CD4-positive, alpha-beta memory T cell (primary cell): ENCODE measurements around the gene COL16A1. TPM values are rescaled to one million over a fixed set of nuclear protein-coding genes. Genes with fewer than 3 reads are reported as not detected.

ENCODE experiments used
- CTCF ChIA-PET: fragments of 350-600 bp; sonication (Branson Sonifier 250); formaldehyde crosslinking; loops from one replicate; lab custom pipeline; 2021; ENCODE audit warnings: inconsistent platforms; ENCODE audit not compliant: partially characterized antibody; lab: Charles Lee
- POLR2A ChIA-PET: fragments of 350-600 bp; sonication (Branson Sonifier 250); formaldehyde crosslinking; loops from one replicate; lab custom pipeline; 2021; ENCODE audit not compliant: partially characterized antibody; lab: Charles Lee
- DNase-seq, 5 donors: peaks; one replicate each; pipeline versions ENCODE4 v3.0.0 to v3.0.0-alpha.2; 2020 to 2022; ENCODE audit warnings: mixed read lengths in 1 of 5
- H3K27ac ChIP-seq: one replicate; pipeline ENCODE4 v1.7.0; 2013; ENCODE audit warnings: low read depth, low read length
- H3K27me3 ChIP-seq: 2 replicates; pipeline ENCODE4 v1.7.0; 2013; ENCODE audit warnings: mild to moderate bottlenecking, low read length, moderate library complexity; ENCODE audit not compliant: insufficient read depth
- H3K36me3 ChIP-seq: 2 replicates; pipeline ENCODE4 v1.7.0; 2013; ENCODE audit warnings: mild to moderate bottlenecking, low read length, moderate library complexity; ENCODE audit not compliant: insufficient read depth
- H3K4me1 ChIP-seq: 2 replicates; pipeline ENCODE4 v1.7.0; 2013; ENCODE audit warnings: mild to moderate bottlenecking, low read length, moderate library complexity; ENCODE audit not compliant: insufficient read depth
- H3K4me3 ChIP-seq, 2 donors: one replicate each; pipeline ENCODE4 v1.7.0; 2013; ENCODE audit warnings: low read length in 2 of 2, mild to moderate bottlenecking in 1 of 2
- H3K9me3 ChIP-seq, 2 donors: one replicate each; pipeline ENCODE4 v1.7.0; 2013; ENCODE audit warnings: low read length in 2 of 2, control low read depth in 1 of 2; ENCODE audit not compliant: control insufficient read depth in 1 of 2
- H3K27ac Mint-ChIP-seq, 7 donors: one replicate each; pipeline ENCODE4 v1.8.0; 2020 to 2021; ENCODE audit warnings: mixed read lengths in 7 of 7, mild to moderate bottlenecking in 6 of 7, inconsistent platforms in 3 of 7, moderate library complexity in 3 of 7
- H3K27me3 Mint-ChIP-seq, 2 donors: one replicate each; pipeline ENCODE4 v1.8.0; 2020 to 2021; ENCODE audit warnings: mixed read lengths in 2 of 2
- H3K36me3 Mint-ChIP-seq, 2 donors: one replicate each; pipeline ENCODE4 v1.8.0; 2020 to 2021; ENCODE audit warnings: mixed read lengths in 2 of 2, inconsistent platforms in 1 of 2, mild to moderate bottlenecking in 1 of 2
- H3K4me1 Mint-ChIP-seq, 4 donors: one replicate each; pipeline ENCODE4 v1.8.0; 2020 to 2021; ENCODE audit warnings: mixed read lengths in 4 of 4, mild to moderate bottlenecking in 1 of 4
- H3K4me3 Mint-ChIP-seq, 8 donors: one replicate each; pipeline ENCODE4 v1.8.0; 2020 to 2021; ENCODE audit warnings: mixed read lengths in 8 of 8, mild to moderate bottlenecking in 7 of 8, moderate library complexity in 6 of 8, inconsistent platforms in 3 of 8
- H3K9me3 Mint-ChIP-seq, 8 donors: one replicate each; pipeline ENCODE4 v1.8.0; 2020 to 2021; ENCODE audit warnings: mixed read lengths in 8 of 8, mild to moderate bottlenecking in 5 of 8, inconsistent platforms in 3 of 8, moderate library complexity in 1 of 8
- intact Hi-C: fragments of 100-400 bp; cut with micrococcal nuclease; formaldehyde crosslinking; loops from one replicate; pipeline ENCODE4 v1.15.1; 2023
- polyA plus RNA-seq, 2 donors: library from polyadenylated mRNA; unstranded; fragments of 300-500 nt; fragmentation: Illumina TruSeq; gene quantifications; one replicate each; pipeline ENCODE4 v1.2.3, GENCODE V29; 2021
- total RNA-seq, 2 experiments: library from RNA; stranded (reverse); gene quantifications; one replicate each; pipeline ENCODE4 v1.2.3, GENCODE V29; 2021

The COL16A1 gene
- total and polyA plus RNA-seq, 4 experiments from 2014 or later = not detected

DNA sequence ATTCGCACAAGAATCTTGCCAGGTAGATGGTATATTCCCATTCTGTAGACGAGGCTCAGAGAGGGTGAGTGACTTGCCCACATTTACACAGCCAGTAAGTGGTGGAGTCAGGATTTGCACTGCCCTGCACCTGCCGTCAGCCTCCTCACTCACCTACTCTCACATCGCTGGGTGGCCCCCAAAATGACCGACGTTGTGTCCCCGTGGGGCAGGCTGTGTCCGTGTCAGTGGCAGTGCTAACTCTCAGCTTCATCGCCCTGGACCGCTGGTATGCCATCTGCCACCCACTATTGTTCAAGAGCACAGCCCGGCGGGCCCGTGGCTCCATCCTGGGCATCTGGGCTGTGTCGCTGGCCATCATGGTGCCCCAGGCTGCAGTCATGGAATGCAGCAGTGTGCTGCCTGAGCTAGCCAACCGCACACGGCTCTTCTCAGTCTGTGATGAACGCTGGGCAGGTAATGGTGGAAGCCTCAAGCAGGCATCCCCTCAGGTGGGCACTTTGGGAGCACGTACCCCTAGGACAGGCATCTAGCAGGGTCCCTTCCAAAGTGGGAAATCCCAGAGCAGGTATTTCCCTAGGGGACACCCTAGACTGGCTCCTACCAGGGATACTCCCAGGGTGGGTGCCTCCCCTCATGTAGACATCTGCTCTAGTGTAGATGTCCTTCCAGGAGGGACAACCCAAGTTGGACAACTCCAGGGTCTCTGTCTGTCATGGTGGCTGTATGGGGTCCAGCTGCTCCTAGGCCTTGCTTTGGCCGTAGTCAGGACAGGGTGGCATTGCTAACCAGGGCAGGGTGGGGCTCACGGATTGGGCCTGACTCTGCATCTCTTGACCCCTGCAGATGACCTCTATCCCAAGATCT, 83.0 kb downstream of the COL16A1 start:
- Histone ChIP-seq H3K4me3 (no peak overlapping the region), H3K27me3 (peaks cover 17% of the 10 kb centered on the region), H3K9me3 (no peaks in the 10 kb centered on the region), H3K4me1 (peaks cover 8% of the 10 kb centered on the region), H3K27ac (no peak overlapping the region), H3K36me3 (no peaks in the 10 kb centered on the region)
- ChIA-PET CTCF (no interaction called here), POLR2A (no interaction called here)
- peak in 1 of 5 donors; percentile 5 for DNase-seq
- H3K27me3 Mint-ChIP-seq = peaks cover 17 to 19% of the 10 kb centered on the region in 2 donors
- no peak overlapping the region for H3K27ac Mint-ChIP-seq
- peaks cover 7 to 15% (median 11%) of the 10 kb centered on the region in 4 donors for H3K4me1 Mint-ChIP-seq
- intact Hi-C loops = no loop called here
- peaks cover 0 to 4% (median 0%) of the 10 kb centered on the region in 8 donors for H3K9me3 Mint-ChIP-seq
- H3K4me3 Mint-ChIP-seq = no peak overlapping the region
- H3K36me3 Mint-ChIP-seq = peaks cover 0 to 5% of the 10 kb centered on the region in 2 donors

DNA sequence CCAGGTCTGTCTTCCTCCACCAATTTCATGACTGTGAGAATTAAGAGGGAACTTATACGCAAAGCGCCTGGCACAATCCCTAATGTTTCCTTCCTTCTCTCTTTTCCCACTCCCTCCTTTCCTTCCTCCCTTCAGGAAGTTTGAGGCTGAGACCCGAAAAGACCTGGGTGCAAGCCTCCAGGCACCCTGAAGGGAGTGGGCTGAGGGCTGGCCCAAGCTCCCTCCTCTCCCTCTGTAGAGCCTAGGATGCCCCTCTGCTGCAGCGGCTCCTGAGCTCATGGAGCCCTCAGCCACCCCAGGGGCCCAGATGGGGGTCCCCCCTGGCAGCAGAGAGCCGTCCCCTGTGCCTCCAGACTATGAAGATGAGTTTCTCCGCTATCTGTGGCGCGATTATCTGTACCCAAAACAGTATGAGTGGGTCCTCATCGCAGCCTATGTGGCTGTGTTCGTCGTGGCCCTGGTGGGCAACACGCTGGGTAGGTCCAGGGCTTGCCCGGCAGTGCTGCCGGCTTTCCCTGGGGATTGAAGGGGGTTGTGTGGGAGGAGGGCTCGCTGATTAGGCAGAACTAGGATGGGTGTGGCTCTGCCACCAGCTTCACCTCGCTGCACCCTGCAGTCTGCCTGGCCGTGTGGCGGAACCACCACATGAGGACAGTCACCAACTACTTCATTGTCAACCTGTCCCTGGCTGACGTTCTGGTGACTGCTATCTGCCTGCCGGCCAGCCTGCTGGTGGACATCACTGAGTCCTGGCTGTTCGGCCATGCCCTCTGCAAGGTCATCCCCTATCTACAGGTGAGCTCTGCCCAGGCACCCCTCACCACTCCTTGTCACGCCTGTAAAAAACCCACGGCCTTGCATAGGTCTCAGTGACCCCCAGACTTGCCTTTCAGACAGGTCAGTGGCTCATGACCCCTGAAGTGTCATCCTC, 84.6 kb downstream of the COL16A1 start:
- intact Hi-C loops = no loop called here
- H3K27ac Mint-ChIP-seq = no peak overlapping the region

DNA sequence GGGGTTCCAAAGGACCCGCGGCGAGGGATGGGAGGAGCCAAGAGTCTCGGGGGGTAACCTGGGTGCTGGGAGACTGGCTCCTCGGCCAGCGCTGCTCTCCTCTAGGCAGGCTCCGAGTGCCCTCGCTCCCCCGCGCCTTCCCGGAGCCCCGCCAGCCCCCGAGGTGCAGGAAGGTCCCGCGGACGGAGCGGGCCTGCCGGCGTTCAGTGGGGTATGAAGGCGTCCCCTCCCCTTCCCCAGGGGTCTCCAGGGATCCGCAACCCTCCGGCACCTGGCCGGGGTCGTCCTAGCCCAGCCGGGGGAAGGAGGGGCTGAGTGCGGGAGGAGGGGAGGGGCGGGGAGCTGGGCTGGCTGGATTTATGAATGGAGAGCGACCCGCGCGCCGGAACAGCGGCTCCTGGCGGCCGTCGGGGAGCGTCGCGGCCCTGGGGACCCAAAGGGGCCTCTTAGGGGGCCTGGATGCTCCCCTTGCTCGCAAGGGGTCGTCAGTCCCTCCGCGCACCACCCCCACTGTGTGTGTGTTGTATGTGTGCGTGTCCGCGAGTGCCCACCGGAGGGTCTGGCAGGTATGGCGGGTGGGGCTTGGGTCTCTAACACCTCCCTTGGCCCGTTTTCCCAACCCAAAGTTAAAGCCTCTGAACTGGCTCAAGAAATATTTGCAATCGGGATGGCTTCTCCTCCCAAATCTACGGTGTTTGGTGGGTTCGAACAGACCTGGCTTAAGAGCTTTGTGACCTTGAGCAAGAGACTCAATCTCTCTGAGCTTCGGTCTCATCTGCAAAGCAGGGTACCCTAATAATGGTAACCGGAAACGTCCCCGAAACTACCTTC, 85.7 kb downstream of the COL16A1 start:
- H3K4me1 ChIP-seq = peaks cover 8% of the 10 kb centered on the region
- Mint-ChIP-seq H3K27ac (no peak overlapping the region), H3K27me3 (peaks cover 18 to 29% of the 10 kb centered on the region in 2 donors), H3K4me3 (peak overlapping the region in 7 of 8 donors; percentile 17 to 52 (median 46)), H3K36me3 (no peaks in the 10 kb centered on the region), H3K9me3 (peaks cover 0 to 4% (median 0%) of the 10 kb centered on the region in 8 donors), H3K4me1 (peaks cover 6 to 14% (median 8%) of the 10 kb centered on the region in 4 donors)
- H3K36me3 ChIP-seq = no peaks in the 10 kb centered on the region
- H3K4me3 ChIP-seq = peak overlapping the region in 1 of 2 donors; percentile 35
- POLR2A ChIA-PET = no interaction called here
- intact Hi-C loops = no loop called here
- CTCF ChIA-PET = interaction anchor here (1.0 to 1.4 kb wide), 7 partner anchors 8 to 133 kb away, joined by 3 to 6 read pairs (median 4); partner anchors contain the start of gene PEF1
- peaks cover 17% of the 10 kb centered on the region for H3K27me3 ChIP-seq
- DNase-seq = peak; percentile 24 to 51 (median 33)
- H3K9me3 ChIP-seq = no peaks in the 10 kb centered on the region
- H3K27ac ChIP-seq = no peak overlapping the region

More for the DNA sequence above, 84.6 kb downstream of the COL16A1 start:
- Histone ChIP-seq H3K4me1 (peaks cover 8% of the 10 kb centered on the region), H3K27me3 (peaks cover 17% of the 10 kb centered on the region), H3K9me3 (no peaks in the 10 kb centered on the region), H3K4me3 (no peak overlapping the region), H3K36me3 (no peaks in the 10 kb centered on the region), H3K27ac (no peak overlapping the region)
- no peak for DNase-seq
- POLR2A ChIA-PET = no interaction called here
- peaks cover 0 to 4% (median 0%) of the 10 kb centered on the region in 8 donors for H3K9me3 Mint-ChIP-seq
- H3K36me3 Mint-ChIP-seq = peaks cover 0 to 5% of the 10 kb centered on the region in 2 donors
- H3K4me1 Mint-ChIP-seq = peaks cover 7 to 15% (median 11%) of the 10 kb centered on the region in 4 donors
- H3K27me3 Mint-ChIP-seq = peaks cover 18 to 29% of the 10 kb centered on the region in 2 donors
- CTCF ChIA-PET = interaction anchor here (1.0 to 1.4 kb wide), 7 partner anchors 9 to 132 kb away, joined by 3 to 6 read pairs (median 4); partner anchors contain the start of gene PEF1
- H3K4me3 Mint-ChIP-seq = peak overlapping the region in 4 of 8 donors; percentile 8 to 36 (median 22)

DNA sequence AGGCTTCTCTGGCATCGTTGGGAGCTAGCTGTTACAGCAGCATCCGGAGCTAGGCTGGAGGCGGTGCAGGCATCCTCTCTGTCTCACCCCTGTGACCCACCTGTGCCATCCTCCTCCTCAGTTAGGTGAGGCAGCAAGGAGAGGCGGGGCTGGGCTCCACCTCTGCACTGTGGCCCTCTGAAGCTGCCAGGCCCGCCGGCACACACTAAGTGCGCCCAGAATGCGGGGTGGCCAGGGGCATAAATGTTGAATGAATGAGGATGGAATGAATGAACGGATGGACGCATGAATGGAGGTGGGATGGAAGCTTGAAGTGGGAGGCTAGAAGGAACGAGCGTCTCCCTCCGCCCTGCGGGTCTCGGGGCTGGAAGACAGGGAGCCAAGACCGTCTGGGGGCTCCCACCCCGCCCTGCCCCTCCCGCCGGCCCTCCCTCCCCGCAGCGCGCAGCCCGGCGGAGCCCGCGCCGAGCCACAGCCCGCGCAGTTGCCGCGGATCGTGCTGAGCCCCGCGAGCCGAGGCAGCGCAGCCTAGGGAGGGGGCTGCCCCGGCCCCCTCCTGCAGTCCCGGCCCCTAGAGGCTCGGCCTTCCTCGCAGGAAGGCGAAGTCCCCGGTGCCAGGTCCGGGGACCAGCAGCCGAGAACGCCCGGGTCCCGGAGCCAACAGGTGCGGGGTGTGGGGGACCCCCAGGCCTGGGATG, 86.5 kb downstream of the COL16A1 start, which contains the start of gene HCRTR1:
TSS of gene HCRTR1 (plus strand) at position 472 of the 698 bp plus-strand sequence. CDS start 1,504 bp downstream, outside the sequence.
- H3K4me1 ChIP-seq = peaks cover 8% of the 10 kb centered on the region
- Mint-ChIP-seq H3K27me3 (peaks cover 18 to 33% of the 10 kb centered on the region in 2 donors), H3K36me3 (no peaks in the 10 kb centered on the region), H3K9me3 (peaks cover 0 to 4% (median 0%) of the 10 kb centered on the region in 8 donors), H3K4me1 (peaks cover 6 to 14% (median 8%) of the 10 kb centered on the region in 4 donors), H3K4me3 (peak within 1 kb of the TSS; percentile 52 to 72 (median 64)), H3K27ac (peak within 1 kb of the TSS in 2 of 7 donors; percentile 59 to 63)
- POLR2A ChIA-PET = interaction anchor here (1.0 kb wide), 1 partner anchor 12 kb away, joined by 4 read pairs; no protein-coding TSS in a partner anchor
- peaks cover 17% of the 10 kb centered on the region for H3K27me3 ChIP-seq
- DNase-seq = no peak
- H3K36me3 ChIP-seq = no peaks in the 10 kb centered on the region
- CTCF ChIA-PET = interaction anchor here (0.6 to 1.4 kb wide), 5 partner anchors 8 to 1308 kb away, joined by 3 to 6 read pairs (median 4); no protein-coding TSS in a partner anchor
- intact Hi-C loops = no loop called here
- H3K9me3 ChIP-seq = no peaks in the 10 kb centered on the region
- H3K27ac ChIP-seq = no peak within 1 kb of the TSS
- peak within 1 kb of the TSS in 1 of 2 donors; percentile 35 for H3K4me3 ChIP-seq

DNA sequence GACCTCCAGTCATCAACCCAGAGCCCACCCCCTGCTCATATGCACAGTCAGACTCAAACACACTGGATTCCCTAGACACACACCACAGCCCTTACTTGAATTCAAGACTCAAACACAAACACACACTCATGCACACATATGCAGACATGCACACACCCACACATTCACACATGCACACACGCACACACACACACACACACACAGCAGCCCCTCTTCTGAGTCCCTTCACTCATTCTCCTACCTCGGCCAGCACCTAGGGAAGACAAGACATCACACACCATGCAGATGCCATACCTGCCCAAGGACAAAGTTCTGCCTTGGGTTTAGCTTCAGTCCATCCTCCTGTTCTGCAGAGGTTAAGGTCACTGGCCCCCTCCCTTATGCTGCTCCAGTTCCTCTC, 87.9 kb downstream of the COL16A1 start:
- no peaks in the 10 kb centered on the region for H3K36me3 ChIP-seq
- POLR2A ChIA-PET = no interaction called here
- Mint-ChIP-seq H3K9me3 (peaks cover 0 to 4% (median 0%) of the 10 kb centered on the region in 8 donors), H3K27me3 (peaks cover 18 to 36% of the 10 kb centered on the region in 2 donors), H3K36me3 (no peaks in the 10 kb centered on the region), H3K4me1 (peaks cover 4 to 14% (median 8%) of the 10 kb centered on the region in 4 donors), H3K4me3 (peak overlapping the region in 2 of 8 donors; percentile 17 to 48), H3K27ac (peak overlapping the region in 1 of 7 donors; percentile 59)
- no peak for DNase-seq
- peaks cover 8% of the 10 kb centered on the region for H3K4me1 ChIP-seq
- H3K27ac ChIP-seq = no peak overlapping the region
- H3K9me3 ChIP-seq = no peaks in the 10 kb centered on the region
- intact Hi-C loops = no loop called here
- H3K27me3 ChIP-seq = peaks cover 17% of the 10 kb centered on the region
- H3K4me3 ChIP-seq = no peak overlapping the region
- CTCF ChIA-PET = interaction anchor here (1.4 kb wide), 1 partner anchor 25 kb away, joined by 6 read pairs; no protein-coding TSS in a partner anchor

DNA sequence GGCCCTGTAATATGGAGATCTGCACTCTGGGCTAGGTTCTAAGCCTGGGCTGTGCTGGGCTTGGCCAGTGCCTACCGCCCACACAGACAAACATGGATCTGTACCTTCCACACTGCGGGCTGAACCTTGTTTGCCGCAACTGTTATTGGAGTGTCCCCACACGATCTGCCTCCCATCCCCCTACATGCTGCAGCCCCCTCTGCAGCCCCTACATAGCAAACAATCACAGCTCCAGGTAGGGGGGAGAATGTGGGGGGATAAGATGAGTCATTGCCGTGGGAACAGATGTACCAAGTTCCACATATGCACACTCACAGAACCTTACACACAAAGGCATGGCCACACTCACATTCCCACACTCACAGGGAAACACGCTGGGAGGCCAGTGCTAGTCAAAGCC, 88.4 kb downstream of the COL16A1 start:
- Histone ChIP-seq H3K9me3 (no peaks in the 10 kb centered on the region), H3K4me1 (peaks cover 8% of the 10 kb centered on the region), H3K36me3 (no peaks in the 10 kb centered on the region), H3K27me3 (peaks cover 17% of the 10 kb centered on the region), H3K27ac (no peak overlapping the region), H3K4me3 (no peak overlapping the region)
- no peak for DNase-seq
- no peak overlapping the region for H3K27ac Mint-ChIP-seq
- H3K27me3 Mint-ChIP-seq = peaks cover 18 to 36% of the 10 kb centered on the region in 2 donors
- peaks cover 0 to 4% (median 0%) of the 10 kb centered on the region in 8 donors for H3K9me3 Mint-ChIP-seq
- ChIA-PET POLR2A (no interaction called here), CTCF (no interaction called here)
- peaks cover 4 to 14% (median 8%) of the 10 kb centered on the region in 4 donors for H3K4me1 Mint-ChIP-seq
- intact Hi-C loops = no loop called here
- H3K4me3 Mint-ChIP-seq = no peak overlapping the region
- H3K36me3 Mint-ChIP-seq = no peaks in the 10 kb centered on the region
